ENCODE data around the gene ZNF45.

ZNF45 gene

DNA sequence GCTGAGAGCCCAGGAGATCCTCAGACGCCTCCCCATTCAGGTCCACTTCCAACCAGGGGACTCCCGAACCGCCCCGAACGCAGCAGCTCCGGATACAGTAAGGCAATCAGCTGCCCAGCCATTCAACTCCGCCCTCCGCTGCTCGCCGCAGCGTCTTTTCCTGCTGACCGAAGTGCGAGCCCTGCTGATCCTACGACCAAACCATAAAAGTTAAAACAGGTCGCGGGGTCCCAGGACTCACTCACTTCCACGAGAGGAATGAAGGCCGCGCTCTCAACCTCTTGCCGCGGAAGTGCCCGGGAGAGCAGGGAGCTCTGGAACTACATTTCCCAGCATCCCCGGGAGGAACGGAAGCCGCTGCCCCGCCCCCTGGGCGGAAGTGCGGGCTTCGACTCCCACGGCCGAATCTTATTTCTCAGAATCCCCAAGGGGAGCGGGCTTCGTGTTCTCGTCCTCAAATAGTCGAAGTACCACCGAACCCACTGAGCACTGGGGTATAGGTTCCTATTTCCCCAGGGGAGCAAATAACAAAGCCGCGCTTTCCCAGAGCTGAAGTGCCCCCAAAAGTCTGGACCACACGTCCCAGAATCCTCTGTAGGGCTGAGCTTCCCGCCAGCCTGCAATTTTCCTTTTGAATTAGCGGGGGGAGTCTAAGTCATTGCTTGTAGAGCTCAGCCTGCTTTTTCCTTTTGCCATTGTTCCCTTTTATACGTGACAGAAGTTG is at the start of gene ZNF45:
TSS of gene ZNF45 (minus strand) at position 298 of the 724 bp plus-strand sequence. CDS start 13,097 bp downstream, outside the sequence.
- H3K27me3 ChIP-seq: no peaks in the 10 kb centered on the region
- H3K36me3 ChIP-seq: peaks cover 21% of the 10 kb centered on the region
- peak within 1 kb of the TSS; percentile 70 to 90 for H3K4me3 ChIP-seq (ENCODE audit: low read depth in 1 of 2, low read length in 1 of 2)
- TF ChIP-seq, protein P1, sequence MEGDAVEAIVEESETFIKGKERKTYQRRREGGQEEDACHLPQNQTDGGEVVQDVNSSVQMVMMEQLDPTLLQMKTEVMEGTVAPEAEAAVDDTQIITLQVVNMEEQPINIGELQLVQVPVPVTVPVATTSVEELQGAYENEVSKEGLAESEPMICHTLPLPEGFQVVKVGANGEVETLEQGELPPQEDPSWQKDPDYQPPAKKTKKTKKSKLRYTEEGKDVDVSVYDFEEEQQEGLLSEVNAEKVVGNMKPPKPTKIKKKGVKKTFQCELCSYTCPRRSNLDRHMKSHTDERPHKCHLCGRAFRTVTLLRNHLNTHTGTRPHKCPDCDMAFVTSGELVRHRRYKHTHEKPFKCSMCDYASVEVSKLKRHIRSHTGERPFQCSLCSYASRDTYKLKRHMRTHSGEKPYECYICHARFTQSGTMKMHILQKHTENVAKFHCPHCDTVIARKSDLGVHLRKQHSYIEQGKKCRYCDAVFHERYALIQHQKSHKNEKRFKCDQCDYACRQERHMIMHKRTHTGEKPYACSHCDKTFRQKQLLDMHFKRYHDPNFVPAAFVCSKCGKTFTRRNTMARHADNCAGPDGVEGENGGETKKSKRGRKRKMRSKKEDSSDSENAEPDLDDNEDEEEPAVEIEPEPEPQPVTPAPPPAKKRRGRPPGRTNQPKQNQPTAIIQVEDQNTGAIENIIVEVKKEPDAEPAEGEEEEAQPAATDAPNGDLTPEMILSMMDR (IDR thresholded peaks at IDR 0.05): peak; percentile 28
- H3K4me1 ChIP-seq (ENCODE audit: control insufficient read depth in 1 of 2, insufficient read depth in 1 of 2, low read depth in 1 of 2, low read length in 1 of 2): peaks cover 13 to 17% of the 10 kb centered on the region in 2 experiments
- H3K9me3 ChIP-seq: peaks cover 3% of the 10 kb centered on the region
- H3K27ac ChIP-seq: peak within 1 kb of the TSS; percentile 53

DNA sequence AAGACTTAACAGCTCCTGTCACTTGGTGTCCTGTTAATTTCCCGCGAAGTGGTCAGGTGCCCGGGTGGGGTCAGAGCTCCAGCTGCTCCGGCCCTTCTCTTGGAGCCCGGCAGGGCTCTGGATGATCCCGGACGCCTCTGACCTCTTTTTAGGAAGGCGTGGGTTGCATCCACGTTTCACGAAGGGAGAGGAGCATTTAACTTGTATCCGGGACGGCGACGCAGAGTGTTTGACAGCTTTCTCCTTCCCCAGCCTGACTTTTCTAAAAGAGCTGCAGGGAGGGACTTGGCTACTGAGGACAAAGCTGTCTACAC is 49.6 kb upstream of the ZNF45 start:
- peaks cover 3% of the 10 kb centered on the region for H3K36me3 ChIP-seq
- H3K9me3 ChIP-seq: no peaks in the 10 kb centered on the region
- TF ChIP-seq, protein P1 (IDR thresholded peaks at IDR 0.05): no peak
- no peaks in the 10 kb centered on the region for H3K27me3 ChIP-seq
- H3K27ac ChIP-seq: no peak overlapping the region
- peak overlapping the region; percentile 73 to 81 for H3K4me3 ChIP-seq (ENCODE audit: low read depth in 1 of 2, low read length in 1 of 2)
- peaks cover 5 to 7% of the 10 kb centered on the region in 2 experiments for H3K4me1 ChIP-seq (ENCODE audit: control insufficient read depth in 1 of 2, insufficient read depth in 1 of 2, low read depth in 1 of 2, low read length in 1 of 2)

DNA sequence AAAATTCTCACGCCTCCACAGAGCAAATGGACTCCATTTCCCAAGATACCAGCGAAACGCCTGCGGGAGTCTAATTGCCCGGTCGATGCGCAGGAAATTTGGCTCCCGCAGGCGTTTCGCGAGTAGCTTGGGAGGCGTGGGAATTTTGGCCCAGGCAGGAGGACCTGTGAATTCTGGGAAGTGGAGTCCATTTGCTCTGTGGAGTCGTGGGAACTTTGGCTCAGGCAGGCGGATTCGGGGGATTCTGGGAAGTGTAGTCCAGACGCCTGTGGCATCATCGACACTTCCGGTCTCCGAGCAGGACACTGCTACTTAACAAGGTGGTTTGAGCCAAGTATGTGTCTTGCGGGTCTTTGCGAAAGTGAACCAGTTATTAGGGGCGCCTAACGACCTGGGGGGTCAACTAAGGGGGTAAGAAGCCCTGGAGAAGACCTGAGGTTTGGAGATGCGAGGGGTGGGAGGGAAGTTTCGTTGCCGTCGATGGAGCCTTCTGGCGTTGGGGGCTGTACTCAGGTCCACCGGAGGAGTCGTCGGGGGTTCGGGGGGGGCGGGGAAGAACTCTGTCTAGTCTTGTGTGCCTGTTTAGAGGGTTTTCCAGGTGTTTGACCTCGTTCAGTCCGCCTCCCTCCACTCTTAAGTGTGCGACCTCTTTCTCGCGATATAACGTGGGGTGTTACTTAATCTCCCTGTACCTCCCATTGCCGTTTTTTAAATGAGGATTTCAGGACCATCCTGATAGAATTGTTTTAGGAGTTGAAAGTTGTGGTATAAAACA is 49.0 kb upstream of the ZNF45 start, which contains the start of gene ZNF155:
TSS of gene ZNF155 (plus strand) at position 277 of the 775 bp plus-strand sequence. CDS start 4,356 bp downstream, outside the sequence.
- peak within 1 kb of the TSS; percentile 73 to 81 for H3K4me3 ChIP-seq (ENCODE audit: low read depth in 1 of 2, low read length in 1 of 2)
- H3K4me1 ChIP-seq (ENCODE audit: control insufficient read depth in 1 of 2, insufficient read depth in 1 of 2, low read depth in 1 of 2, low read length in 1 of 2): peaks cover 5 to 7% of the 10 kb centered on the region in 2 experiments
- peak within 1 kb of the TSS; percentile 25 for H3K27ac ChIP-seq
- no peaks in the 10 kb centered on the region for H3K36me3 ChIP-seq
- no peaks in the 10 kb centered on the region for H3K9me3 ChIP-seq
- H3K27me3 ChIP-seq: no peaks in the 10 kb centered on the region
- TF ChIP-seq, protein P1 (IDR thresholded peaks at IDR 0.05): no peak

DNA sequence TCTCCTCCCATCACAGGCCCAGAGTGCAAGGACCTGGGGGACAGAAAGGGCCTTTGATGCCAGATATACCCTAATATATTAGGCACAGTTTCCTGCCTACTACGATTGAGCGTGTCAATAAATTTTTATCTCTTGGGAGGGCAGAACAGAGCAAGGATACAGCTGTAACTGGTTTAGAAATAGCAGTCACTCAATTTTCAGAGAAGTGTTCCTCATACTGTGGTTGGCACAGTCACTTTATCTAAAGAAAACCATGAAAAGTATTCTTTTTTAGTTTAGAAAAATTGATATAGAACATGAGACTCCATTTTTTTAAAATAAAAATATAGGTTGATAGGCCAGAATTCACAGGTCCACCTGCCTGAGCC is 48.4 kb upstream of the ZNF45 start:
- Histone ChIP-seq H3K4me3 (ENCODE audit: low read depth in 1 of 2, low read length in 1 of 2) (peak overlapping the region; percentile 73 to 81), H3K9me3 (no peaks in the 10 kb centered on the region), H3K27me3 (no peaks in the 10 kb centered on the region), H3K36me3 (no peaks in the 10 kb centered on the region), H3K27ac (no peak overlapping the region), H3K4me1 (ENCODE audit: control insufficient read depth in 1 of 2, insufficient read depth in 1 of 2, low read depth in 1 of 2, low read length in 1 of 2) (peaks cover 5 to 7% of the 10 kb centered on the region in 2 experiments)
- TF ChIP-seq, protein P1 (IDR thresholded peaks at IDR 0.05): no peak

DNA sequence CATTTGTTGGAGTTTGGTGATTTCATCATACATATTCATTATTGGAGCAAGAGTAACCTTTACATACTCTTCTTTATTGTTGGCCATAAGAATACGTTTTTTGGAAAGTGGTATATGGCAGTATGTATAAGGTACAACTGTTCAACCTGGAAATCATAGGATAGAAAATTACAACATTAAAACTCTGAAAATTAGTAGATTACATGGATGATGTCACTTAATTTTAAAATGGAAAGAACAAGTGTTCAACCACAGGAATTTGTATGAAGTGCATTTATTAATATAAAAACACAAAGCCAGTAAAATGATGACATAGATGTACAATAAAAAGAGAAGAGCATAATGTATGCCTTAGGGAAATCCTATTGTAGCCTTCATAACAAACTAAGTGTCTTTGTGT is 41.6 kb upstream of the ZNF45 start:
- no peaks in the 10 kb centered on the region for H3K4me1 ChIP-seq (ENCODE audit: control insufficient read depth in 1 of 2, insufficient read depth in 1 of 2, low read depth in 1 of 2, low read length in 1 of 2)
- no peak overlapping the region for H3K4me3 ChIP-seq (ENCODE audit: low read depth in 1 of 2, low read length in 1 of 2)
- TF ChIP-seq, protein P1 (IDR thresholded peaks at IDR 0.05): no peak
- peaks cover 4% of the 10 kb centered on the region for H3K9me3 ChIP-seq
- no peaks in the 10 kb centered on the region for H3K27me3 ChIP-seq
- H3K36me3 ChIP-seq: no peaks in the 10 kb centered on the region
- no peak overlapping the region for H3K27ac ChIP-seq
